Activated naive CD8-positive, alpha-beta T cell treated with anti-CD3 and anti-CD28 coated beads, Interleukin-2, amount 50 U/mL, for 16 hours (primary cell): ENCODE results near the gene TMC3.
"Not testable (repeated sequence)": the region's sequence is repeated elsewhere in the genome, so short reads cannot be mapped to it uniquely, and the experiment has no call there.

ENCODE experiments used
- DNase-seq: peaks from one replicate; pipeline ENCODE4 v3.0.0-alpha.2; 2020; ENCODE audit warnings: low read depth, low spot score

Gene TMC3

DNA sequence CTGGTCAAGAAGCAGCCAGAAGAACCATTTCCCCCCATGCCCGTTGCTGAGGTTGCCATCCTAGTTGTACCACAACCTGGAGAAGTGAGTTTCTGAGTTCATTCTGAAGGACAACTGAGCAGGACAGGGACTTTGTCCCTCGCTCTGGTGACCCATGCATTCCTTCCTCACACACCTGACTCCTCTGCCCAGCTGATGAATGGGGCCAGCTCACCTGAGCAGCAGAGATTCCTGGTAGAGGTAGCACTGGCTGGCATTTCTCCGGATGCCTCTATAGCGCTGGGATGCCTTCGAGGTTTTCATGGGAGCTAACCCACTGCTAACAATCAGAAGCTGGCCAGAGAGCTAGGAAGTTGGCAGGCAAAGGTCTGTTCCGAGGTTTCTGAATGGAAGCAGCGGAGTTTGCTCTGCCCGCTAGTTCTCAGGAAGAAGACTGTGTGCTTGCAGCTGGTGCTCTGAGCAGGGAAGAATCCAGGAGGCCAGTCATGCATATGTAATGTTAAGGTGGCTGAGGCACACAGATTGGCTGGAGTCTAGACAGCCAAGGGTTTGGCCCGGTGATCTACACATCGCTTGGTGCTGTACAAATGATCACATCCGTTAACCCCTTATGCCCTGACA, at the start of gene TMC3:
TSS of gene TMC3 (minus strand) at position 439 of the 621 bp plus-strand sequence. CDS start at position 303, 136 bp downstream.
- no peak for DNase-seq

DNA sequence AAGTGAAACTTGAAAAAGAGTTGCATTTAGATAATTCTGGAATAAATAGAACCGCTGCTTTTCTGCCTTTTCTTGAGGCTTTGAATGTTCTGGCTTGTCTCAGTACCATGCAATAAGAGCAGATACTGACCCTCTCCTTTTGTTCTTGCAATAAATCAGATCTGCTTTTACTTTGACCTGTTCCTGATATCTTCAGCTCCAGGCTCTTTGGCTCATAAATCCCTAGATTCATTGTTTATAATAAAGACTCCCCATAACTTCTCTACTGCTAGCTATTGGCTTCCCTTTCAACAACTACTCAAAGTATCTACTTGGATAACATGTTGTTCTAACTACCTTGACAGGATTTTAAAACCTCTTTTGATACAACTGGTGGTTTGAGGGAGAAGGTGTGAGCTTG, 47.4 kb upstream of the TMC3 start:
- DNase-seq = no peak

DNA sequence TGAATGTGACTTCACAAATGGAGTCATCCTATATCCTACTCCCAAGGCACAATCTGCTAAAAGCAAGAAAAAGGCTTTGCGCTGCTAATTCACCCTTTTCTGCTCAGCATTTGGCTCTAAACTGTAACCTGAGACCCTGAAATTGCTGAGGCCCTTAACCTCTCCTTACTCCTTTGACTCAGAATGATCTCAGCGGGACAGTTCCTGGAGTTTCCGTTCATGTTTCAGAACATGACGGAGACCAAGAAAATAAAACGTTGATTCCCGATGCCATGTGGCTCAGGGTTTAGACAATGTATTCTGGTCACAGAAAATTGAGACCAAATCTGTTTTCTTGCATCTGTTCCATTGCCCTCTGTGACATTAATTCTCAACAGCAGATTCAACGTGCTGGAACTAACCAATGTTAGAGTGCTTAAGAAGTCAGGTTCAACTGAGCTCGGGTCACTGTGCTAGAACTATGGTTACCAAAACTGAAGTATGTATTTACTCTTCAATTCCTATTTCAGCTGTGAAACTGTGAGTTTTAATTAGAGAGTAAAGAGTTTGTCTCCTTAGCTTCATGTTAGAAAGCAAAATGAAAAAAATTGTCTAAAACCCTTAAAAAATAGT, 45.4 kb upstream of the TMC3 start:
- no peak for DNase-seq

DNA sequence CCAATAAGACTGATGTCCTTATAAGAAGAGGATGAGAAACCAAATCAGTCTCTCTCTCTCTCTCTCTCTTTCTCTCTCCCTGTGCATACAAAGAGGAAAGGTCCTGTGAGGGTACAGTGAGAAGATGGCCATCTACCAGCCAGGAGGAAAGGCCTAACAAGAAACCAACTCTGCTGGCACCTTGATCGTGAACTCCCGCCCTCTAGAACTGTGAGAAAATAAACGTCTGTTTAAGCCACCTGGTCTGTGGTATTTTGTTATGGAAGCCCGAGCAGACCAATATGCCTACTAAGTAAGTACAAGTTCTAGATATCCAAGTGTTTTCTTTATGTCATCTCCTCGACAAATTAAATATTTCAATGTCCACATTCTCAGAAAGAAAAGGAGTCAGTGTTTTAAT, 44.9 kb upstream of the TMC3 start:
- no peak for DNase-seq

DNA sequence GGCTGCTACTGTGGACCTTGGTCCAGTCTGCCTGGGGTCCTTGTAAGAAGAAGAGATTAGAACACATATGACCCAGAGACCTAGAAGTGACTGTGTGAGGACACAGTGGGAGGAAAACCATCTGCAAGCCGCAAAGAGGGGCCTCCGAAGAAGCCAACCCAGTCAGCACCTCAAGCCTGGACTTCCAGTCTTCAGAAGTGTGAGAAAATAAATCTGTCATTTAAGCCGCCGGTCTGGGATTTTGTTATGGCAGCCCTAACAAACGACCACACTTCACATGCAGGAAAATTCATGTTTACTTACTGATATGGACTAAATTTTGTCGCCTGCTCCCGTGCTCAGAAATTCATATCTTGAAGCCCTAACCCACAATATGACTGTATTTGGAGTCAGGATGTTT, 44.4 kb upstream of the TMC3 start:
- DNase-seq = no peak

DNA sequence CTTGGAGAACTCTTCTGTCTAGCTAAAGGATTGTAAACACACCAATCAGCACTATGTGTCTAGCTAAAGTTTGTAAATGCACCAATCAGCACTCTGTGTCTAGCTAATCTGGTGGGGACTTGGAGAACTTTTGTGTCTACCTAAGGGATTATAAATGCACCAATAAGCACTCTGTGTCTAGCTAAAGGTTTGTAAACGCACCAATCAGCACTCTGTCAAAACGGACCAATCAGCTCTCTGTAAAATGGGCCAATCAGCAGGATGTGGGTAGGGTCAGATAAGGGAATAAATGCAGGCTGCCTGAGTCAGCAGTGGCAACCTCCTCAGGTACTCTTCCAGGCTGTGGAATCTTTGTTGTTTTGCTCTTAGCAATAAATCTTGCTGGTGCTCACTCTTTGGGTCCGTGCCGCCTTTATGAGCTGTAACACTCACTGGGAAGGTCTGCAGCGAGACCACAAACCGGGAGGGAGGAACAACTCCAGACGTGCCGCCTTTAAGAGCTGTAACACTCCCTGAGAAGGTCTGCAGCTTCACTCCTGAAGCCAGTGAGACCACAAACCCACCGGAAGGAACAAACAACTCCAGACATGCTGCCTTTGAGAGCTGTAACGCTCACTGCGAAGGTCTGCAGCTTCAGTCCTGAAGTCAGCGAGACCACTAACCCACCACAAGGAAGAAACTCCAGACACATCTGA, 40.4 kb upstream of the TMC3 start:
- not testable (repeated sequence) for DNase-seq

DNA sequence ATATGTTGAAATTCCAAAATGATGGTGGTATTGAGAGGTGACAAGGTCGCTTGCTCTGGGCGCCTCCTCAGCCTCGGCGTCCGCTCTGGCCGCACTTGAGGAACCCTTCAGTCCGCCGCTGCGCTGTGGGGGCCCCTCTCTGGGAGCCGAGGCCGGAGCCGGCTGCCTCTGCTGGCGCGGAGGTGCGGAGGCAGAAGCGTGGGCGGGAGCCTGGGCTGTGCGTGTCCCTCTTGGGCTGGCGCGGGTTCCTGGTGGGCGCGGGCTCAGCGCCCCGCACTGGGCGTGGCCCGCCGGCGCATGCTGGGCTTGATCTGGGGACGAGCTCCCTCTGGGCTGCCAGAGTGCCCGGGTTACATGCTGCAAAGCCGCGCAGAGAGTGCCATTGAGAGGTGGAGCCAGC, 39.8 kb upstream of the TMC3 start:
- no peak for DNase-seq

DNA sequence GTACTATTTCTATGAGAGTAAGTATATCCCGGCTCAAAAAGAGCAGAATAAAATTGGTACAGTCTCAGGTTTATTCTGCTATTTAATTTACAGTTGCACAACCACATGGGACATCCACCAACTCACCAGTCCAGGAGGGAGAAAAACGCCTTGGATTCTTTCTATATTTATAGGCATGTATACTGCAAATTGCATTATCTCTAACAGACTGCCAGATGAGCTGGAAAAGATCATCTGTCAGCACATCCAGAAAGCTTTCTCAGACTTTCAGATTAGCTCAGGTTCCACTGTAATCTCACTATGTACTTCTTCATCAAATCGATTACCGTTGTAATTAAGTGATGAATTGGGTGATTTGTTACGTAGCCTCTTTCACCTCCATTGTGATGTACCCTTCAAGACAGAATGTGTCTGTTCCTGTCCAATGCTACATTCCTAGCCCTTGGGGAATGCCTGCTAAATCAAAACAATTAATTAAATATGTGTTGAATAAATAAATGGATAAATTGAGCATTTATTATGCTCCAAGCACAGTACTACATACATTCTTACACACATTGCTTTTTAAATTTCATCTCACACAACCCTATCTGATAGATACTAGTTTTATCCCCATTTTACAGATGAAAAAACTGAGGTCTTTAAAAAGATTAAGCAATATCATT, 38.1 kb upstream of the TMC3 start:
- DNase-seq = no peak

DNA sequence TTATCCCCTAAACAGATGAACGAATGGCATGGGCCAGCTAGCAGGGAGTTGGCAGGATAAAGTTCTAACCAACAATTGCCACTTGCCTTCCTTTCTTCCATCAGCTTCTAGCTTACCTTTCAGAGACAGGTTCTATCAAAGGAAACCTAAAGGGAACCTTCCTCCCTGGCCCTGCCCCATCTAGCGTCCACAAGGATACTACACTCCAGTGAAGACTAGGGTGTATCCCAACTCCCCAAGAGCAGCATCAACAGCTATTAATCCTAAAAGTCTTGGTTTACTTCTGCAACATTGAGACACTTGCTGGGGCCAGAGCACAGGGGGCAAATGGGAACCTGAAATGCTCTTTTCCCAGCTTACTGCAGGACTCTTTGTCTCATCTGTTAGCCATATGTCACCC, 37.0 kb upstream of the TMC3 start:
- DNase-seq = no peak

DNA sequence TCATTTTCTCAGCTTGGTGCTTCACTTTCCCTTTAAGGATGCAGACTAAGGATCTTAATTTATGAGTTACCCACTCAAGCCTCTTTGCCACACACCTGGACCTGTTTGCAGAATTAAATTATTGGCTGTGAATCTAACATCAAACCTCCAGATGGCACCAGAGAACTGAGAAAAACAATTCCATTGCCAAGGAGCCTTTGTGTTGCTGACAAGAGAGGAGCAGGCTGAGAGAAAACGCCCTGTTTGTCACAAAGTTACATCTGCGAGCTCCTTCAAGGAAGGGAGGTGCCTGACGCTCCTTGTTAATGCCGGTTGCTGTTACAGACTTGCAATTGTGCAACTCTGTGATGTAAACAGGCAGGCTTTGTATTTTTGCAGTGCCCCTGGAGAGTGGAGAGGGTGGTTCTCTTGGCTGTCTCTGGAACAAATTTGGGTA, 36.3 kb upstream of the TMC3 start:
- DNase-seq = no peak

DNA sequence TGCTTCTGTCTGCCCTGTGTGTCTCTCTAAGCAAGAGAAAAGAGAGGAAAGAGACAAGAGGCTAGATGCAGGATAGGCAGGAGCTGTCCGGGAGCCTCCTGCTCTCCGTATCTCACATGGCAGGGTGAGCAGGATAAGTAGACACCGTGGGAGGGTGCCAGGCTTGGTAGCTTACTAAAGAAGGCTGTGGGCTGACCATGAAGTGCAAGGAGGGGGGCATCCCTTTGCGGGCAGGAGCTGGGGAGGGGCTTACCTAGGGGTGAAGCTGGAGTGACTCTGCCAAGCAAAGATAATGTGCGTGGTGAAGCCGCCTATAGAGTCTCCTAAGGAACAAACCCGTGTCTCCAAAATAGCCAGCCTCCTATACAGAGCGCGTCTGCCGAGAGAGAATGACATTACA, 33.7 kb upstream of the TMC3 start:
- DNase-seq = no peak

DNA sequence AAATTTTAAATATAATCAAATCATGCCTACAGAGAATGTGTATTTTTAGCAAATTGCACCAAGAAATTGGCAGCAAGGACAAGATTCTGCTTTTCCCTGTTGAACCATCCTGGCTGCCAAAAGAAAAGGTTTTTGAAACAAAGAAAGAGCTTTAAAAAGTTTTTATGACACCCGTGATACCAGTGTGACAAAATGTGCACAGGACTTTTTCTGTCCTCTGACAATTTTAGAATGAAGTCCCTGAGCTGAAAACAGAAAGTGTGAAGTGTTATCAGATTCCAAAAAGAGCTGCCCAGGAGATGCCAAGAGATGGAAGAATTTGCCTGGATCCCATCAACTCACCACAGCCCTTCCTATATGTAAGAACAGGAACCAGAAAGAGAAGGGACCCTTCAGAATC, 33.2 kb upstream of the TMC3 start:
- DNase-seq = no peak

DNA sequence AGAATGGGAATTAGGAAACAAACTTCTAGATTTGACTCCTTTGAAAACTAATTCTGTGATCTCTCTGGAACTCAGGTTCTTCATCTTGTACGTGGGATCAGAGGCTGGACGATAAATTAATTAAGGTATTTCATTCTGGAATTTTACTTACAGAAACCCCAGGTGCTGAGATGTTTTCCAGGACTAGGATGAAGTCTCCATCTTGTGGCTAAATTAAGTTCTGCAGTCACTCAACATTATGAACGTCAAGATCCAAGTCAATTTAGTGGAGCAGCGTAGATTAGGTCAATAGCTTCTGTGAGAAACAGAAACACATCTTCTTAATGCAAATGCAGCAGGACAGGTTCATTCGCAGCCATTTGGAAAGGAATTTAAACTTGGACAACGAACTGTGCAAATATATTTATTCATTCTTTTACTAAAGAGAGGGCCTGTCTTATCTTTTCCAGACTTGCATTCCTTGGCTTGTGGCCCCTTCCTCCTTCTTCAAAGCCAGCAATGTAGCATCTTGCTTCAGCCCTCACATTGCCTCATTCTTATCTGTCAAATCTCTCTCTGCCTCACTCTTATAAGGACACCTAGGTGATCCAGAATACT, 26.7 kb upstream of the TMC3 start:
- DNase-seq = no peak

DNA sequence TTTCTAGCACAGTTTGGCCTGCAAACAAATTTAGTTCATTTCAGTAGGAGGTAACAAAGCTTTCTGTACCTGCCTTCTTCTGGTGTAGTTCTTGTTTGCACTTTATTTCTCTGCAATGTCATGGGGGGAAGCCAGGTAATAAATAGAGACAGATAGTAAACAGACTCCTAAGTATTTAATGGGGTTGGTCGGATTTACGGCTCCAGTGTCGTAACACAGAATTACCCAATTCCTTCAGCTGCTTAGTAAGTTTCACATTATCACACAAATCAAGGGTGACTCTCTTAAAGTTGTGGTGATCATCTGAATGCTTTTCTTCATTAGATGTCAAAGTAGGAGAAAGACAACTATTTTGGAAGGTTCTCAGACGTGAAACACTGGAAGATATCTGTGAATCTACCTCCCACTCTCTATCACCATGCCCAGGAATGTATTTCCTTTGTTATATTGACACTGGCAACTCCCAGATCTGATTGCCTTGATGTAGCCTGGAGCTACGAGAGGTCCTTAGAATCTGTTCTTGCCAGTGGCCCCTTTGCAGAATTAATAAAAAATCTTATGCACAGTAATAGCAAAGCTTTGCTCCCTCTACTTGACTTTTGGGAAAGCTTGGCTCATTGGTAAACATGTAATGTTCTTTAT, 25.0 kb upstream of the TMC3 start:
- DNase-seq = no peak

DNA sequence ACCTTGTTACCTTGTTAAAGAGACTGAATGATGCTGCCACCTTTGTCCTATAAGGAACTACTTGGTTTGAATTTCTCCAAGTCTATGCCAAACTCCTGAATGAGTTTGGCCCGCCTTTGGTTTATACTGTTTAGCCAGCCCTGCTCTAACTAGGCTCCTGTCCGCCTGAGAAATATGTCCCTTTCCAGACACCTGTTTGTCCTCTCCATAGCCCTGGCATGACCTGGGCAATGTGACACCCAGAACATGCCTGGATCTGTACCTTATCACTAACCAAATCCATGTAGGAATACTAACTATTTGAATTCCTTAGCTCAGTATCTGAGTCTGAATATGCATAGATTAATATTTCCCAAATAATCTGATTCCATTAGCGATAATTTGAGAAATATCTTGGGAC, 24.4 kb upstream of the TMC3 start:
- DNase-seq = no peak

DNA sequence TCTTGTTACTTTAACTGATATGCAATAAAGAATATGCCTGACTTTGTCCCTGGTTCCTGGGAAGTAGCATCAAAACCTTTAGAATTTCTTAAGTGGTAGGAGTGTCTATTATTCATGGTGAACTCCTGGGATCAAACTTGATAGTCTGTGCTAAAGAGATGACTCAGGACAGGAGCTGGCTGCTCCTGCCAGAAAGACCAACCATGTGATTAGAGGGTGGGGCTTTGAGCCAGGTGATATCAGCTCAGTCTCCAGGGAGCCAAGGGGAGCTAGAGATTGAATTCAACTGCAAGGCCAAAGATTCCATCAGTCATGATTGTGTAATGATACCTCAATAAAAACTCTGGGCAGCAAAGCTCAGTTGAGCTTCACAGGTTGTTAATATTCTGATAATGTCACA, 20.6 kb upstream of the TMC3 start:
- DNase-seq = no peak

DNA sequence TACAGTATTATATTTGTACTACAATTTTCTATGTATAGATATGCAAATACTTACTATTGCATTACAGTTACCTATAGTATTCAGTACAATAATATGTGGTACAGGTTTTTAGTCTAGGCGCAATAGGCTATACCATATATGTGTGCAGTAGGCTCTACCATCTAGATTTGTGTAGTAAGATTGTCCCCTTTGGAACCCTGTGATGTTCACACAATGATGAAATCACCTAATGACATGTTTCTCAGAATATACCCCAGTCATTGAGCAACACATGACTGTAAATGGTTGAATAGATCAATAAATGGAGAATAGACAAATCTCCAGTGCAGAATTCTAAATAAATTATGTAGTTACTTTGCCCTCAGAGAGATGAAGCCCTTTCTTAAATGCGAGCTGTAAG, 17.6 kb upstream of the TMC3 start:
- DNase-seq = no peak

DNA sequence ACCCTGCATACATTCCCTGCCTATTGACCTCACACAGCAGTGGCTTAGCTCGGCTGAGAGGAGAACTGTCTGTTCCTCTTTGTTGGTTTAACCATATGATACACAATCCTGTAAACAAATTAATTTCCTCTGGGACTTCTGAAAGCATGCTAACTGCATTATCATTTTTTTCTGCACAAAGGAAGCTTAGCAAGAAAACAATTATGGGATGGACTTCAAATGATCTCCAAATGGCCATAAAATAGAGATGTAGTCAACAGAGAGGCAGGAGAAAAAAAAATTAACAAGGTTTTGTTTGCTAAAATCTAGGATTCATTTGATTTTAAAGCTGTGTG, 14.4 kb upstream of the TMC3 start:
- DNase-seq = no peak

DNA sequence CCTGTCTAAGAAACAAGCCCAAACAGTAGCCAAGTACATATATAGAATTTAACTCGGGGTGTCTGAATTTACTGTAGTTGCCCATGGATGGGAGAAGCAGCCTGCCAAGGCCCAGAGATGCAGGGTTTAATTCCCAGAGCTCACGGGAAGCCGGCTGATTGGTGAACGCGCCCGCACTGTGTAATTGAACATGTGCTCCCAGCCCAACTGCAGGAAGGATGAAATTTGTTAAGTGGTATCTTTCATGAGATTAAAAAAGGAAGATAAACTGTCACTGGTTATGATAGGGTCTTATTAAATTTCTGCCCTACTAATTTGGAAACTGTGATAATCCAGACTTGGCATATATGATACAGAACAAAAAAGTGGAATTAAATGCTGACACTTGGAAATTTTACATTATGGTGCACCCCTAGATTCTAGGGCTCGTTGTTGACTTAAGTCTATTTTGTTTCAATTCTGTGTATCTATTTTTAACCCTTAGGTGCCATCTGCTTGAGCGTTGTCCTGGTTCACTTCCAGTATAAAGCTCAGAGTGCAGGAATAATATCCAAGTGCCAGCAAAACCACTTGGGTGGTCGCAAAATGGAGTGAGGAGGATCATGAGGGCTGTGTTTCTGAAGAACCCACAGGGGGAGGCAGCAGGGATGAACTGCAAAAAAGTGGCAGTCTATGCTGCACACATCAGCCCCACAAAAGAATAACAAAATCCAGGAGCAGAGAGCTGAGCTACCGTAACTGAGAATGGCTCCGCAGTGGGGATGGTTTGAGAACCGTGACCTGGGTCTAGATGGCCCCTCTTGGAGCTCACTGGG, 13.8 kb upstream of the TMC3 start:
- no peak for DNase-seq

DNA sequence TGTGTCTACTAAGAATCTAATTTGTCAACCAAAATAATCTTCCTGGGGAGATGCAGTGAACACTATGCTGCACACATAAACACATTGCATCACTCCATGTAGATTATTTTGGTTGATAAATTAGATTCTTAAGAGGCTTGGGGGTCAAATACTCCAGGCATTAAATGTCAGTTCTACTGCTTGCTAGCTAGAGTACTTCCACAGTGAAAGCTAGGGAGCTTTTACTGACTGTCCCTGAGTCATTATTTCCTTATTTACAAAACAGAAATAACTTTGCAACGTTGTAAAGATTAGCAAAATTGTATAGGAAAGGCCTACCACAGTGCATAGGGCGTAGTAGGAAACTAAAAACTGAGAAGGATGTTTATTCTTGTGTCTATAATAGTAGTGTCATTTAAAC, 12.9 kb upstream of the TMC3 start:
- DNase-seq = no peak

DNA sequence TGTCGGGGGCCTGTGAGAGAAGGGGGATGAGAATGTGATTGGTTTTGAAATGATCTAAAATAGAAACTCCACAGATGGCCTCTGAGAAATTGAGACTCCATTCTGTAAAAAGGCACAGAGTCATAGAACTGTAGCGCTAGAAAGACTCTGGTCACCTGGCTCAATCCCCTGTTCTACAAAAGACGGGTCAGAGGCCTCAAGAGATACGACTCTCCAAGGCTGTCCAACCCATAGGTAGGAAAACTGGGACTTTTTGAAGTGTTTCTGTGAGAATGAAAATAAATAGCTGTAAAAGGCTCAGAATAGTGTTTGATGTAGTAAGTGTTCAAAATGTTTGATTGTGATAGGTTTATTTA, 11.7 kb upstream of the TMC3 start:
- DNase-seq = no peak
